ENCODE measurements around the gene MBD5. TPM values are rescaled to one million over a fixed set of nuclear protein-coding genes. Genes with fewer than 3 reads are reported as not detected.

MBD5 gene
- total and polyA plus RNA-seq, 3 donors from 2014 or later: 29.0 to 60.3 (median 55.4) TPM

- 78 to 89% methylated on average over 3 of the region's 3 CpGs for WGBS, 2 donors
These were observed 211.0 kb downstream of the MBD5 start for GRCh38 chr2:148231858-148232257.

GRCh38 chr2:148234143-148234542 lies 213.3 kb downstream of the MBD5 start:
- 78 to 91% methylated on average over 1 of the region's 1 CpG for WGBS, 2 donors
- H3K27ac ChIP-seq: no peak overlapping the region
- no peaks in the 10 kb centered on the region for H3K27me3 ChIP-seq
- no peaks in the 10 kb centered on the region for H3K4me1 ChIP-seq
- intact Hi-C loops (cut with DNase I; ENCODE audit: low total_unique reads): no loop called here
- H3K36me3 ChIP-seq (ENCODE audit: low read depth, missing control alignments): no peaks in the 10 kb centered on the region
- DNase-seq: no peak
- no peak overlapping the region for H3K4me3 ChIP-seq
- TF ChIP-seq POLR2A (IDR thresholded peaks at IDR 0.05) (no peak), CTCF (IDR thresholded peaks at IDR 0.05) (no peak)
- H3K9me3 ChIP-seq: no peaks in the 10 kb centered on the region

More at GRCh38 chr2:148231858-148232257, 211.0 kb downstream of the MBD5 start:
- no peak for DNase-seq
- Histone ChIP-seq H3K27me3 (no peaks in the 10 kb centered on the region), H3K4me3 (no peak overlapping the region), H3K9me3 (no peaks in the 10 kb centered on the region), H3K36me3 (ENCODE audit: low read depth, missing control alignments) (no peaks in the 10 kb centered on the region), H3K4me1 (no peaks in the 10 kb centered on the region), H3K27ac (no peak overlapping the region)
- TF ChIP-seq POLR2A (IDR thresholded peaks at IDR 0.05): no peak
- no peak for TF ChIP-seq CTCF (IDR thresholded peaks at IDR 0.05)
- intact Hi-C loops (cut with DNase I; ENCODE audit: low total_unique reads): no loop called here

- H3K27me3 ChIP-seq: no peaks in the 10 kb centered on the region
- H3K36me3 ChIP-seq (ENCODE audit: low read depth, missing control alignments): no peaks in the 10 kb centered on the region
- H3K9me3 ChIP-seq: no peaks in the 10 kb centered on the region
- H3K27ac ChIP-seq: no peak overlapping the region
- intact Hi-C loops (cut with DNase I; ENCODE audit: low total_unique reads): no loop called here
- TF ChIP-seq CTCF (IDR thresholded peaks at IDR 0.05): no peak
- no peak for TF ChIP-seq POLR2A (IDR thresholded peaks at IDR 0.05)
- H3K4me1 ChIP-seq: no peaks in the 10 kb centered on the region
- H3K4me3 ChIP-seq: no peak overlapping the region
- DNase-seq: no peak
These were observed 217.0 kb downstream of the MBD5 start for GRCh38 chr2:148237911-148238310.

- no peaks in the 10 kb centered on the region for H3K9me3 ChIP-seq
- no peaks in the 10 kb centered on the region for H3K36me3 ChIP-seq (ENCODE audit: low read depth, missing control alignments)
- no peak overlapping the region for H3K4me3 ChIP-seq
- H3K27ac ChIP-seq: no peak overlapping the region
- no peaks in the 10 kb centered on the region for H3K4me1 ChIP-seq
- TF ChIP-seq CTCF (IDR thresholded peaks at IDR 0.05) (no peak), POLR2A (IDR thresholded peaks at IDR 0.05) (no peak)
- no peak for DNase-seq
- intact Hi-C loops (cut with DNase I; ENCODE audit: low total_unique reads): no loop called here
- WGBS, 2 donors: 76 to 91% methylated on average over 4 of the region's 4 CpGs
- no peaks in the 10 kb centered on the region for H3K27me3 ChIP-seq
These were observed 217.7 kb downstream of the MBD5 start for GRCh38 chr2:148238561-148238960.

GRCh38 chr2:148240838-148241237 lies 219.9 kb downstream of the MBD5 start:
- no peaks in the 10 kb centered on the region for H3K36me3 ChIP-seq (ENCODE audit: low read depth, missing control alignments)
- no peaks in the 10 kb centered on the region for H3K4me1 ChIP-seq
- H3K27ac ChIP-seq: no peak overlapping the region
- WGBS, 2 donors: 92 to 100% methylated on average over 1 of the region's 1 CpG
- DNase-seq: no peak
- no peaks in the 10 kb centered on the region for H3K9me3 ChIP-seq
- H3K27me3 ChIP-seq: no peaks in the 10 kb centered on the region
- no peak for TF ChIP-seq CTCF (IDR thresholded peaks at IDR 0.05)
- TF ChIP-seq POLR2A (IDR thresholded peaks at IDR 0.05): no peak
- intact Hi-C loops (cut with DNase I; ENCODE audit: low total_unique reads): no loop called here
- no peak overlapping the region for H3K4me3 ChIP-seq
